ENCODE data around the gene NDUFB3.
"Not testable (repeated sequence)": the region's sequence is repeated elsewhere in the genome, so short reads cannot be mapped to it uniquely, and the experiment has no call there.

Gene NDUFB3

GRCh38 chr2:201071479-201072200 lies at the start of gene NDUFB3, which contains the start of gene HYCC2:
Gene NDUFB3 (plus strand): TSS chr2:201072001. CDS start chr2:201078883, 6,882 bp downstream.
Gene HYCC2 (minus strand): TSS chr2:201071671. CDS start chr2:201024009, 47,662 bp downstream.
- DNase-seq (ENCODE audit: low spot score in 2 of 2): peak; percentile 89 to 93
- no peaks in the 10 kb centered on the region for H3K27me3 ChIP-seq (ENCODE audit: low read depth)
- peak within 1 kb of the TSS; percentile 92 for H3K4me3 ChIP-seq
- H3K36me3 ChIP-seq (replicated peaks): no peaks in the 10 kb centered on the region
- in situ Hi-C loops (cut with MboI; ENCODE audit: low sequenced_read_pairs): no loop called here
- peaks cover 26% of the 10 kb centered on the region for H3K4me1 ChIP-seq
- no peaks in the 10 kb centered on the region for H3K9me3 ChIP-seq

DNA sequence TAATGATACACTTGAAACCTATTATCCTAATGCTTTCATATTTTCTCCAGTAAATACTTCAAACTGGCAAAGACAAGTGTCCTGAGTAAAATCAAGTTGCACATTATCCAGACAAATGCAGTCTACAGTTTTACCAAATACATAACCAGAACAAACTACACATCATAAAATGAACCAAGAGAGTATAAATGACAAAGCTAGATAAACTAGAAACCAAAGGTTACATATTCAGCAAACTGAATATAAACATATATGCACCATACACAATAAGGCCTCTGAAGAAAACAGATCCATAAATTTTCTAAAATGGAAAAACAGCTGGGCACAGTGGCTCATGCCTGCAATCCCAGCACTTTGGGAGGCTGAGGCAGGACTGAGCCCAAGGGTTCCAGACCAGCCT lies 47.3 kb upstream of the NDUFB3 start:
- H3K4me3 ChIP-seq: no peak overlapping the region
- H3K4me1 ChIP-seq: no peaks in the 10 kb centered on the region
- DNase-seq (ENCODE audit: low spot score in 2 of 2): no peak
- no peaks in the 10 kb centered on the region; the same call in 1 of the 2 replicates for H3K36me3 ChIP-seq (replicated peaks)
- 0 out of 2 replicates have a peak, but pooled peaks cover 1% of the 10 kb centered on the region for H3K9me3 ChIP-seq
- in situ Hi-C loops (cut with MboI; ENCODE audit: low sequenced_read_pairs): no loop called here
- H3K27me3 ChIP-seq (ENCODE audit: low read depth): no peaks in the 10 kb centered on the region

- in situ Hi-C loops (cut with MboI; ENCODE audit: low sequenced_read_pairs); H3K4me3 ChIP-seq; DNase-seq (ENCODE audit: low spot score in 2 of 2); H3K9me3 ChIP-seq; H3K36me3 ChIP-seq (replicated peaks); H3K27me3 ChIP-seq (ENCODE audit: low read depth); H3K4me1 ChIP-seq: not testable (repeated sequence)
Observed at GRCh38 chr2:201034355-201034754, 37.4 kb upstream of the NDUFB3 start.

DNA sequence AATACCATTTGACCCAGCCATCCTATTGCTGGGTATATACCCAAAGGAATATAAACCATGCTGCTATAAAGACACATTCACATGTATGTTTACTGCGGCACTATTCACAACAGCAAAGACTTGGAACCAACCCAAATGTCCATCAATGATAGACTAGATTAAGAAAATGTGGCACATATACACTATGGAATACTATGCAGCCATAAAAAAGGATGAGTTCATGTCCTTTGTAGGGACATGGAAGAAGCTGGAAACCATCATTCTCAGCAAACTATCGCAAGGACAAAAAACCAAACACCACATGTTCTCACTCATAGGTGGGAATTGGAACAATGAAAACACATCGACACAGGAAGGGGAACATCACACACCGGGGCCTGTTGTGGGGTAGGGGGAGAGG lies 33.4 kb upstream of the NDUFB3 start:
- H3K9me3 ChIP-seq; H3K27me3 ChIP-seq (ENCODE audit: low read depth); DNase-seq (ENCODE audit: low spot score in 2 of 2); H3K36me3 ChIP-seq (replicated peaks); in situ Hi-C loops (cut with MboI; ENCODE audit: low sequenced_read_pairs); H3K4me3 ChIP-seq; H3K4me1 ChIP-seq: not testable (repeated sequence)

GRCh38 chr2:201038855-201039254 lies 32.9 kb upstream of the NDUFB3 start:
- no peaks in the 10 kb centered on the region for H3K9me3 ChIP-seq
- in situ Hi-C loops (cut with MboI; ENCODE audit: low sequenced_read_pairs): no loop called here
- no peak overlapping the region for H3K4me3 ChIP-seq
- H3K4me1 ChIP-seq: no peaks in the 10 kb centered on the region
- no peaks in the 10 kb centered on the region for H3K27me3 ChIP-seq (ENCODE audit: low read depth)
- H3K36me3 ChIP-seq (replicated peaks): peaks cover under 1% of the 10 kb centered on the region; the same call in 1 of the 2 replicates
- no peak for DNase-seq (ENCODE audit: low spot score in 2 of 2)

DNA sequence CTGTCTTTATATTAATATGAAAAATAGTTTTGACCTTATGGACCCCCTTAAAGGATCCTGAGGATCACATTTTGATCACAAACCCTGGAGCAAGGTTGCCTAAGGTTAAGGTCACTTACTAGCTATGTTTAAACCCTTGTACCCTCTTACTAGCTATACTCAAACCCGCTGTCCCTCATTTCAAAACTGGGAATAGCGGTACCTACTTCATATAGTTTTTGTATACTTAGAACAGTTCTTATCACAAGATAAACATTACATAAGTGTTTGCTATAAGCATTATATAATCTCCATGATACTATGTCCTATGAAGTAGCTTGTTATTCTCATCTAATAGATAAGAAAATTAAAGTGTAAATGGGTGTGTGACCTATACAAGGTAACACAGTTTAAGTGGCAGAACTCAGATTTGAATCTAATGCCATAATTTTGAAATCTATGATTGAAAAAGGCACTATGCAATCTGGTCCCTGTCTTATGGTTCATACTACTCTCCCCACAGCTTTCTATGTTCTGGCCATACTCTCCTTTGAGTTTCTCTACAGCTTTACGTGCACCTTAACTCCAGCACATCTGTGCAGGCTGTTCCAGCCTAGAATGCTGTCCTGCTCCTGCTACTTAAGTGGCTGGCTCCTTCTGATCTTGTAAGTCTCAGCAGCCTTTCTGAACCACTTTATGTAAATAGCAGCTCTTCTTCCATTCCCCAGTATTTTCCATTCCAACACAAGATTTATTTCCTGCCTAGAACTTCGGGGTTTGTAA lies 30.8 kb upstream of the NDUFB3 start:
- Histone ChIP-seq H3K36me3 (replicated peaks) (peaks cover 9% of the 10 kb centered on the region), H3K27me3 (ENCODE audit: low read depth) (no peaks in the 10 kb centered on the region), H3K4me3 (no peak overlapping the region), H3K9me3 (no peaks in the 10 kb centered on the region), H3K4me1 (no peaks in the 10 kb centered on the region; the same call in 1 of the 2 replicates)
- in situ Hi-C loops (cut with MboI; ENCODE audit: low sequenced_read_pairs): no loop called here
- DNase-seq (ENCODE audit: low spot score in 2 of 2): no peak

- DNase-seq (ENCODE audit: low spot score in 2 of 2); H3K4me3 ChIP-seq; H3K4me1 ChIP-seq; H3K27me3 ChIP-seq (ENCODE audit: low read depth); H3K9me3 ChIP-seq; H3K36me3 ChIP-seq (replicated peaks); in situ Hi-C loops (cut with MboI; ENCODE audit: low sequenced_read_pairs): not testable (repeated sequence)
Observed at GRCh38 chr2:201042451-201042850, 29.4 kb upstream of the NDUFB3 start.

DNA sequence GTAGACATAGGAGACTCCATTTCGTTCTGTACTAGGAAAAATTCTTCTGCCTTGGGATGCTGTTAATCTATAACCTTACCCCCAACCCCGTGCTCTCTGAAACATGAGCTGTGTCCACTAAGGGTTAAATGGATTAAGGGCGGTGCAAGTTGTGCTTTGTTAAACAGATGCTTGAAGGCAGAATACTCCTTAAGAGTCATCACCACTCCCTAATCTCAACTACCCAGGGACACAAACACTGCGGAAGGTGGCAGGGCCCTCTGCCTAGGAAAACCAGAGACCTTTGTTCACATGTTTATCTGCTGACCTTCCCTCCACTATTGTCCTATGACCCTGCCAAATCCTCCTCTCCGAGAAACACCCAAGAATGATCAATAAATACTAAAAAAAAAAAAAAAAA lies 28.8 kb upstream of the NDUFB3 start:
- H3K36me3 ChIP-seq (replicated peaks); H3K4me3 ChIP-seq; H3K27me3 ChIP-seq (ENCODE audit: low read depth); in situ Hi-C loops (cut with MboI; ENCODE audit: low sequenced_read_pairs); H3K9me3 ChIP-seq; DNase-seq (ENCODE audit: low spot score in 2 of 2); H3K4me1 ChIP-seq: not testable (repeated sequence)

DNA sequence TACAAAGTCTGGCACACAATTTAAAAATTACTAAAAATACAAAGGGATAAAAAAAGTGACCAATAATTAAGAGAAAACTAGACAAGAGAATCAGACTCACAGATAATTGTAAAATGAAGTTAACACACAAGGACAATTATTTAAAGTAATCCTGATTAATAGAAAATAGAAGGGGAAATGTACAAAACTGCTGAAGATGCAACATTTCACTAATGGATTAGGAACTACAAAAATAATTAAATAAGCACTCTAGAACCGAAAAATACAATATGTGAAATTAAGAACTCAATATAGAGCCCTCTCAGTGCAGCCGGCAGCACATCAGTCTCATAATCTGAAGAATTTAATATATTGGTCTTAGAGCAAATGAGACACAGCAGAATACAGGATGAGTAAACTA lies 24.9 kb upstream of the NDUFB3 start:
- Histone ChIP-seq H3K4me1 (no peaks in the 10 kb centered on the region; the same call in 1 of the 2 replicates), H3K36me3 (replicated peaks) (peaks cover 9% of the 10 kb centered on the region), H3K27me3 (ENCODE audit: low read depth) (no peaks in the 10 kb centered on the region), H3K9me3 (no peaks in the 10 kb centered on the region), H3K4me3 (no peak overlapping the region)
- in situ Hi-C loops (cut with MboI; ENCODE audit: low sequenced_read_pairs): no loop called here
- no peak for DNase-seq (ENCODE audit: low spot score in 2 of 2)

DNA sequence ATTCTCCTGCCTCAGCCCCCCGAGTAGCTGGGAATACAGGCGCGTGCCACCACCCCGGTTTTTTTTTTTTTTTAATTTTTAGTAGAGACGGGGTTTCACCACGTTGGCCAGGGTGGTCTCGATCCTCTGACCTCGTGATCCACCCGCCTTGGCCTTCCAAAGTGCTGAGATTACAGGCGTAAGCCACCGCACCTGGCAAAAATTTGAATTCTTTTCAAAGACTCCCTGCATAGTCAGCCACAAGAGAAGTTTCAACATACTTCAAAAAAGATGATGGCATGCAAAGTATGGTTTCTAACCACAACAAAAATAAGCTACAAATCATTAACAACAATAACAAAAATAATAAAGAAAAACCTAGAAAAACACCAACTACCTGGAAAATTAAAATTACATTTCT lies 22.3 kb upstream of the NDUFB3 start:
- no peaks in the 10 kb centered on the region for H3K9me3 ChIP-seq
- H3K27me3 ChIP-seq (ENCODE audit: low read depth): no peaks in the 10 kb centered on the region
- no peak for DNase-seq (ENCODE audit: low spot score in 2 of 2)
- no peaks in the 10 kb centered on the region; the same call in 1 of the 2 replicates for H3K4me1 ChIP-seq
- in situ Hi-C loops (cut with MboI; ENCODE audit: low sequenced_read_pairs): no loop called here
- H3K36me3 ChIP-seq (replicated peaks): peaks cover 4% of the 10 kb centered on the region
- H3K4me3 ChIP-seq: no peak overlapping the region

DNA sequence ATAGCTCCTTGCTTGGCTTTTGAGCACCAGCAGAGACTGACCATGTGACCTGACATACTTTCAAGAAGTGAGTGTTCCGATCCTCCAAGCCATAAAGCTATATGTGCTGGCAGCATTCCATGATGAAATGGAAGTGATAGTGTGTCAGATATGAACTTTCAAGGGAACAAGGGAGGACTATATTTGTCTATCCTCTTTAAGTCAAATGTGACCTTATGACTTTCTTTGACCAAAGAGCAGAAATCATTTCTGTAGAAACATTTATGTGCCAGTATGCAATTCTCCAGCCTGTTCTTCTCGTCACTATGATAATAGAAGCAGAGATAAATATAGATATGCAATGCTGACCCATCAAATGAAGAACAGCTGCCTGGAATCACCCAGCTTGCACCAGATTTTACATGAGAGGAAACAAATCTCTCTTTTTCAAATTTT lies 14.7 kb upstream of the NDUFB3 start:
- Histone ChIP-seq H3K27me3 (ENCODE audit: low read depth) (no peaks in the 10 kb centered on the region), H3K4me3 (no peak overlapping the region), H3K4me1 (no peaks in the 10 kb centered on the region), H3K9me3 (no peaks in the 10 kb centered on the region), H3K36me3 (replicated peaks) (no peaks in the 10 kb centered on the region; the same call in 1 of the 2 replicates)
- in situ Hi-C loops (cut with MboI; ENCODE audit: low sequenced_read_pairs): no loop called here
- no peak for DNase-seq (ENCODE audit: low spot score in 2 of 2)

DNA sequence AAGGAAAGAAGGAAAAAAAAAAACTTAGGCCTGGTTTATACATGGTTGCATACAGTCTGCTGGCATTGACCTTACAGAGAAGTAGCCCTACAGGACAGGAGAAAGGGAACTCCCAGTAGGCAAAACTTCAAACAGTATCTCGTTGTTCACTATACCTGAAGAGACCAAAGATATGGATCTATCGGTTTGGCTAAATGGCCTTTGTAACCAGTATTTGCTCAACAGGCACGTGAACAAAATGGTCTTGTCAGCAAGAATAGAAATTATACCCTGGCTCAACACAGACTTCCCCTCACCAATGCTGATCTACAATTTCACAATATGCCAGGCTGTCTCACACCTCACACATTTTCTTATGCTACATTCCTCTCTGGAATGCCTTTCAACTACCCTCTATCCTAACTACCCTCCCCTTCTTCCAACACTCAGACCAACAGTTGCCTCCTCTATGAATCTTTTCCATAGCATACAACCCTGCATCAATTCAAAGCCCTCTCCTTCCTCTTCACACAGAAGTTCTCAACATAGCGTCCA lies 14.0 kb upstream of the NDUFB3 start:
- Histone ChIP-seq H3K36me3 (replicated peaks) (no peaks in the 10 kb centered on the region; the same call in 1 of the 2 replicates), H3K4me3 (no peak overlapping the region), H3K4me1 (no peaks in the 10 kb centered on the region), H3K27me3 (ENCODE audit: low read depth) (no peaks in the 10 kb centered on the region), H3K9me3 (no peaks in the 10 kb centered on the region)
- in situ Hi-C loops (cut with MboI; ENCODE audit: low sequenced_read_pairs): no loop called here
- DNase-seq (ENCODE audit: low spot score in 2 of 2): no peak

DNA sequence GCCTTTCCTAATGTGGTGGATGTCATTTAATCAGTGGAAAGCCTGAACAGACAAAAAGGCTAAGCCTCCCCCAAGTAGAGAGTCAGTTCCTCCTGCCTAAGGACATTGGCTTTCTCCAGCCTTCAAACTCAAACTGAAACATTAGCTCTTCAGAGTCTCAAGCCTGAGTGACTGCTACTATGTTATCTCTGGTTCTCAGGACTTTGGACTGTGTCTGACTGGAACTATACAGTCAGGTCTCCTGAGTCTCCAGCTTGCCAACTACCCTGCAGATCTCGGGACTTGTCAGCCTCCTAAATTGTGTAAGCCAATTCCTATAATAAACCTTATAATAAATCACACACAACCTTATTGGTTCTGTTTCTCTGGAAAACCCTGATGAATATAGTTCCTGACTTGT lies 12.9 kb upstream of the NDUFB3 start:
- Histone ChIP-seq H3K36me3 (replicated peaks) (no peaks in the 10 kb centered on the region; the same call in 1 of the 2 replicates), H3K4me1 (no peaks in the 10 kb centered on the region), H3K9me3 (no peaks in the 10 kb centered on the region), H3K4me3 (no peak overlapping the region), H3K27me3 (ENCODE audit: low read depth) (no peaks in the 10 kb centered on the region)
- in situ Hi-C loops (cut with MboI; ENCODE audit: low sequenced_read_pairs): no loop called here
- DNase-seq (ENCODE audit: low spot score in 2 of 2): no peak
